Activated gamma-delta T cell treated with Interleukin-2 at 50 U/mL for 16 hours (primary cell): ENCODE data around the gene PCDHGA9.
A peak's percentile ranks its signal among the peaks of the same experiment; 100 is the strongest.
"Not testable (repeated sequence)": the region's sequence is repeated elsewhere in the genome, so short reads cannot be mapped to it uniquely, and the experiment has no call there.

Source experiments
- DNase-seq: peaks from one replicate; pipeline ENCODE4 v3.0.0-alpha.2; 2020

PCDHGA9 gene

DNA sequence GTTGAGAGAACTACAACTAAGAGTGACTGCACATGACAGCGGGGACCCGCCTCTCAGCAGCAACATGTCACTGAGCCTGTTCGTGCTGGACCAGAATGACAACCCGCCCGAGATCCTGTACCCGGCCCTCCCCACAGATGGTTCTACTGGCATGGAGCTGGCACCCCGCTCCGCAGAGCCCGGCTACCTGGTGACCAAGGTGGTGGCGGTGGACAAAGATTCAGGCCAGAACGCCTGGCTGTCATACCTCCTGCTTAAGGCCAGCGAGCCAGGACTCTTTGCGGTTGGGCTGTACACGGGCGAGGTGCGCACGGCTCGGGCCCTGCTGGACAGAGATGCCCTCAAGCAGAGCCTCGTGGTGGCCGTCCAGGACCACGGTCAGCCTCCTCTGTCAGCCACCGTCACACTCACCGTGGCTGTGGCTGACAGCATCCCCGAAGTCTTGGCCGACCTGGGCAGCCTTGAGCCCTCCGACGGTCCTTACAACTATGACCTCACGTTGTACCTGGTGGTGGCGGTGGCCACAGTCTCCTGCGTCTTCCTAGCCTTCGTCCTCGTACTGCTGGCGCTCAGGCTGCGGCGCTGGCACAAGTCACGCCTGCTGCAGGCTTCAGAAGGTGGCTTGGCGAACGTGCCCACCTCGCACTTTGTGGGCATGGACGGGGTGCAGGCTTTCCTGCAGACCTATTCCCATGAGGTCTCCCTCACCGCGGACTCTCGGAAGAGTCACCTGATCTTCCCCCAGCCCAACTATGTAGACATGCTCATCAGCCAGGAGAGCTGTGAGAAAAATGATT lies 17.9 kb upstream of the PCDHGA9 start:
- DNase-seq: no peak

DNA sequence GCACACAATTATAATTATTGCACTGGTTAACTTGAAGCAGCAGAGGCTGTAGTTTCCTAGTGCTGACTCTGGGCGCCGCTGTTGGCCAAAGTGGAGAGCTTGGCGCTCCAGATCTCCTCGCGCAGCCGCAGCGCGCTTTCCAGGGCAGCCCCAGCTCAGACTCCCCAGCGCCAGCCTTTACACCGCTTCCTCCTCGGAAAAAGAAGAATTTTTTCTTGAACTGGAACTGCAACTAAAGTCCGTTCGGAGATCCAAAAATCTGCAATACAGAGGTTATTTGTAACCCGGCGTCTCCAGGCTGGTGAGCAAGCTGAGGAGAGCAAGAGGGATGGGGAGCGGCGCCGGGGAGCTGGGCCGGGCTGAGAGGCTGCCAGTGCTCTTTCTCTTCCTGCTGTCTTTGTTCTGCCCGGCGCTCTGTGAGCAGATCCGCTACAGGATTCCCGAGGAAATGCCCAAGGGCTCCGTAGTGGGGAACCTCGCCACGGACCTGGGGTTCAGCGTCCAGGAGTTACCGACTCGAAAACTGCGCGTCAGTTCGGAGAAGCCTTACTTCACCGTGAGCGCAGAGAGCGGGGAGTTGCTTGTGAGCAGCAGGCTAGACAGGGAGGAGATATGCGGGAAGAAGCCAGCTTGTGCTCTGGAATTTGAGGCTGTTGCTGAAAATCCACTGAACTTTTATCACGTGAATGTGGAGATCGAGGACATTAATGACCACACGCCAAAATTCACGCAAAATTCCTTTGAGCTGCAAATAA lies 14.8 kb upstream of the PCDHGA9 start, which contains the start of gene PCDHGB4:
PCDHGB4 (plus strand) TSS at position 142 of the 755 bp plus-strand sequence; CDS start at position 329, 187 bp downstream.
- not testable (repeated sequence) for DNase-seq

DNA sequence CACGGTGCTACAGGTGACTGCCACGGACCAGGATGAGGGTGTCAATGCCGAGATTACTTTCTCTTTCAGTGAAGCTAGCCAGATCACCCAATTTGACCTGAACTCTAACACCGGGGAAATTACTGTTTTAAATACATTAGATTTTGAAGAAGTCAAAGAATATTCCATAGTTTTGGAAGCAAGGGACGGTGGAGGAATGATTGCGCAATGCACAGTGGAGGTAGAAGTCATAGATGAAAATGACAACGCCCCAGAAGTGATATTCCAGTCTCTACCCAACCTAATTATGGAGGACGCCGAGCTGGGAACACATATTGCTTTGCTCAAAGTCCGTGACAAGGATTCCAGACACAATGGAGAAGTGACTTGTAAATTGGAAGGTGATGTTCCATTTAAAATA lies 13.9 kb upstream of the PCDHGA9 start:
- no peak for DNase-seq

DNA sequence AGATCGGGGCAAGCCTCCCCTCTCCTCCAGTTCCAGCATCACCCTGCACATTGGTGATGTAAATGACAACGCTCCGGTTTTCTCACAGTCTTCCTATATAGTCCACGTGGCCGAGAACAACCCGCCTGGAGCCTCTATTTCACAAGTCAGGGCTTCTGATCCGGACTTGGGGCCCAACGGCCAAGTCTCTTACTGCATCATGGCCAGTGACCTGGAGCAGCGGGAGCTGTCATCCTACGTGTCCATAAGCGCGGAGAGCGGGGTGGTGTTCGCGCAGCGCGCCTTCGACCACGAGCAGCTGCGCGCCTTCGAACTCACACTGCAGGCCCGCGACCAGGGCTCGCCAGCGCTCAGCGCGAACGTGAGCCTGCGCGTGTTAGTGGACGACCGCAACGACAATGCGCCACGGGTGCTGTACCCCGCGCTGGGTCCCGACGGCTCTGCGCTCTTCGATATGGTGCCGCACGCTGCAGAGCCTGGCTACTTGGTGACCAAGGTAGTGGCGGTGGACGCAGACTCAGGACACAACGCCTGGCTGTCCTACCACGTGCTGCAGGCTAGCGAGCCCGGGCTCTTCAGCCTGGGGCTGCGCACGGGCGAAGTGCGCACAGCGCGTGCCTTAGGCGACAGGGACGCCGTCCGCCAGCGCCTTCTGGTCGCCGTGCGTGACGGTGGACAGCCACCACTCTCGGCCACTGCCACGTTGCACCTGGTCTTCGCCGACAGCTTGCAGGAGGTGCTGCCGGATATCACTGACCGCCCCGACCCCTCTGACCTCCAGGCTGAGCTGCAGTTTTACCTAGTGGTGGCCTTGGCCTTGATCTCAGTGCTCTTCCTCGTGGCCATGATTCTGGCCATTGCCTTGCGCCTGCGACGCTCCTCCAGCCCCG lies 13.2 kb upstream of the PCDHGA9 start:
- no peak for DNase-seq

DNA sequence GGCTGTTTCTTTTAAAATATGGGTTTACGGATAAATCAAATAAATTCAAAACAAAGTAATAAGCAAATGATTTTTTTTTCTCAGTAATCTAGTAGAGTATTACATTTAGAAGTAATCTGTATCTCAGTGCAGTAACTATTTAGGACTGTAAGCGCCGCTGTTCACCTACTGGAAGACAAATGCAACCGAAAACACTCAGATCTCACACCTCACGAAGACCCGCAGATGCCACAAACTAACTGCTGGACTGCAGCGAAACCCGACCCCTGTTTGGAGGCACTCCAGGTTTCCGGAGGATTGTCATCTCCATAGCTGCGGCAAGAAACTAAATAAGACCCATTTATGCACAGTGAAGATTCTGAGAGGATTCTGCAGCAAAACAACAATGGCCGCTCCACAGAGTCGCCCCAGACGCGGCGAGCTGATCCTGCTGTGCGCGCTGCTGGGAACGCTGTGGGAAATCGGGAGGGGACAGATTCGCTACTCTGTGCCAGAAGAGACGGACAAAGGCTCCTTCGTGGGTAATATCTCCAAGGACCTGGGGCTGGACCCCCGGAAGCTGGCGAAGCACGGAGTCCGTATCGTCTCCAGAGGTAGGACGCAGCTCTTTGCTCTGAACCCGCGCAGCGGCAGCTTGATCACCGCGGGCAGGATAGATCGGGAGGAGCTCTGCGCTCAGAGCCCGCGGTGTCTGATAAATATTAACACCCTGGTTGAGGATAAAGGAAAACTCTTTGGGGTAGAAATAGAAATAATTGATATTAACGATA lies 10.0 kb upstream of the PCDHGA9 start, which contains the start of gene PCDHGA8:
PCDHGA8 (plus strand) TSS at position 205 of the 770 bp plus-strand sequence; CDS start at position 386, 181 bp downstream.
- DNase-seq: no peak

DNA sequence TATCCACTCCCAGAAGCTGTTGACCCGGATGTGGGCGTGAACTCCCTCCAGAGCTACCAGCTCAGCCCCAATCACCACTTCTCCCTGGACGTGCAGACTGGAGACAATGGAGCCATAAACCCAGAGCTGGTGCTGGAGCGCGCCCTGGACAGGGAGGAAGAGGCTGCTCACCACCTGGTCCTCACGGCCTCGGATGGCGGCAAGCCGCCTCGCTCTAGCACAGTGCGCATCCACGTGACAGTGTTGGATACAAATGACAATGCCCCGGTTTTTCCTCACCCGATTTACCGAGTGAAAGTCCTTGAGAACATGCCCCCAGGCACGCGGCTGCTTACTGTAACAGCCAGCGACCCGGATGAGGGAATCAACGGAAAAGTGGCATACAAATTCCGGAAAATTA lies 9.3 kb upstream of the PCDHGA9 start:
- DNase-seq: no peak

DNA sequence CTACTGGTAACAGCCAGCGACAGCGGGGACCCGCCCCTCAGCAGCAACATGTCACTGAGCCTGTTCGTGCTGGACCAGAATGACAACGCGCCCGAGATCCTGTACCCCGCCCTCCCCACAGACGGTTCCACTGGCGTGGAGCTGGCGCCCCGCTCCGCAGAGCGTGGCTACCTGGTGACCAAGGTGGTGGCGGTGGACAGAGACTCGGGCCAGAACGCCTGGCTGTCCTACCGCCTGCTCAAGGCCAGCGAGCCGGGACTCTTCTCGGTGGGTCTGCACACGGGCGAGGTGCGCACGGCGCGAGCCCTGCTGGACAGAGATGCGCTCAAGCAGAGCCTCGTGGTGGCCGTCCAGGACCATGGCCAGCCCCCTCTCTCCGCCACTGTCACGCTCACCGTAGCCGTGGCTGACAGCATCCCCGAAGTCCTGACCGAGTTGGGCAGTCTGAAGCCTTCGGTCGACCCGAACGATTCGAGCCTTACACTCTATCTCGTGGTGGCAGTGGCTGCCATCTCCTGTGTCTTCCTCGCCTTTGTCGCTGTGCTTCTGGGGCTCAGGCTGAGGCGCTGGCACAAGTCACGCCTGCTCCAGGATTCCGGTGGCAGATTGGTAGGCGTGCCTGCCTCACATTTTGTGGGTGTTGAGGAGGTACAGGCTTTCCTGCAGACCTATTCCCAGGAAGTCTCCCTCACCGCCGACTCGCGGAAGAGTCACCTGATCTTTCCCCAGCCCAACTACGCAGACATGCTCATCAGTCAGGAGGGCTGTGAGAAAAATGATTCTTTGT lies 8.0 kb upstream of the PCDHGA9 start:
- DNase-seq: not testable (repeated sequence)

DNA sequence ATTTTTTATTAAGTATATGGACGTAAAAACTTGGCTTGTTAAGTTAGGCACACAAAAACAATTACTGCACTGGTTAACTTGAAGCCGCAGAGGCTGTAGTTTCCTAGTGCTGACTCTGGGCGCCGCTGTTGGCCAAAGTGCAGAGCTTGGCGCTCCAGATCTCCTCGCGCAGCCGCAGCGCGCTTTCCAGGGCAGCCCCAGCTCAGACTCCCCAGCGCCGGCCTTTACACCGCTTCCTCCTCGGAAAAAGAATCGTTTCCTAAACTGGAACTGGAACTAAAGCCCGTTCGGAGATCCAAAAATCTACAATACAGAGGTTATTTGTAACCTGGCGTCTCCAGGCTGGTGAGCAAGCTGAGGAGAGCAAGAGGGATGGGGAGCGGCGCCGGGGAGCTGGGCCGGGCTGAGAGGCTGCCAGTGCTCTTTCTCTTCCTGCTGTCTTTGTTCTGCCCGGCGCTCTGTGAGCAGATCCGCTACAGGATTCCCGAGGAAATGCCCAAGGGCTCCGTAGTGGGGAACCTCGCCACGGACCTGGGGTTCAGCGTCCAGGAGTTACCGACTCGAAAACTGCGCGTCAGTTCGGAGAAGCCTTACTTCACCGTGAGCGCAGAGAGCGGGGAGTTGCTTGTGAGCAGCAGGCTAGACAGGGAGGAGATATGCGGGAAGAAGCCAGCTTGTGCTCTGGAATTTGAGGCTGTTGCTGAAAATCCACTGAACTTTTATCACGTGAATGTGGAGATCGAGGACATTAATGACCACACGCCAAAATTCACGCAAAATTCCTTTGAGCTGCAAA lies 4.6 kb upstream of the PCDHGA9 start, which contains the start of gene PCDHGB5:
PCDHGB5 (plus strand) TSS at position 192 of the 796 bp plus-strand sequence; CDS start at position 373, 181 bp downstream.
- not testable (repeated sequence) for DNase-seq

DNA sequence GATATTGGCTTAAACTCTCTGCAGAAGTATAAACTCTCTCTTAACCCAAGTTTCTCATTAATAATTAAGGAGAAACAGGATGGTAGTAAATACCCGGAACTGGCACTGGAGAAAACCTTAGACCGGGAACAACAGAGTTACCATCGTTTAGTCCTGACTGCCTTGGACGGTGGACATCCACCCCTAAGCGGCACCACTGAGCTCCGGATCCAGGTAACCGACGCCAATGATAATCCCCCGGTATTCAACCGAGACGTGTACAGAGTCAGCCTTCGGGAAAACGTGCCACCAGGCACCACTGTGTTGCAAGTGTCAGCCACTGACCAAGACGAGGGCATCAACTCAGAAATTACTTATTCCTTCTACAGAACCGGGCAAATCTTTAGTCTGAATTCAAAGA lies 4.0 kb upstream of the PCDHGA9 start:
- DNase-seq: no peak

DNA sequence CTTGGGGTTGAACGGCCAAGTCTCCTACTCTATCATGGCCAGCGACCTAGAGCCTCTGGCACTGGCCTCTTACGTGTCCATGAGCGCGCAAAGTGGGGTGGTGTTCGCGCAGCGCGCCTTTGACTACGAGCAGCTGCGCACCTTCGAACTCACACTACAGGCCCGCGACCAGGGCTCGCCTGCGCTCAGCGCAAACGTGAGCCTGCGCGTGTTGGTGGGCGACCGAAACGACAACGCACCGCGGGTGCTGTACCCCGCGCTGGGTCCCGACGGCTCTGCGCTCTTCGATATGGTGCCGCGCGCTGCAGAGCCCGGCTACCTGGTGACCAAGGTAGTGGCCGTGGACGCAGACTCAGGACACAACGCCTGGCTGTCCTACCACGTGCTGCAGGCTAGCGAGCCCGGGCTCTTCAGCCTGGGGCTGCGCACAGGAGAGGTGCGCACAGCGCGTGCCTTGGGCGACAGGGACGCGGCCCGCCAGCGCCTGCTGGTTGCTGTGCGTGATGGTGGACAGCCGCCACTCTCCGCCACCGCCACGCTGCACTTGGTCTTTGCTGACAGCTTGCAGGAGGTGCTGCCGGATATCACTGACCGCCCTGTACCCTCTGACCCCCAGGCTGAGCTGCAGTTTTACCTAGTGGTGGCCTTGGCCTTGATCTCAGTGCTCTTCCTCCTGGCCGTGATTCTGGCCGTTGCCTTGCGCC lies 2.9 kb upstream of the PCDHGA9 start:
- no peak for DNase-seq

DNA sequence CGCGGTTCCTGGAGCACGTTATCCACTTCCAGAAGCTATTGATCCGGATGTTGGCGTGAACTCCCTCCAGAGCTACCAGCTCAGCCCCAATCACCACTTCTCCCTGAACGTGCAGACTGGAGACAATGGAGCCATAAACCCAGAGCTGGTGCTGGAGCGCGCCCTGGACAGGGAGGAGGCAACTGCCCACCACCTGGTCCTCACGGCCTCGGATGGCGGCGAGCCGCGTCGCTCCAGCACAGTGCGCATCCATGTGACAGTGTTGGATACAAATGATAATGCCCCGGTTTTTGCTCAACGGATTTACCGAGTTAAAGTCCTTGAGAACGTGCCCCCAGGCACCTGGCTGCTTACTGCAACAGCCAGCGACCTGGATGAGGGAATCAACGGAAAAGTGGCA lies 809 bp downstream of the PCDHGA9 start:
- DNase-seq: no peak

DNA sequence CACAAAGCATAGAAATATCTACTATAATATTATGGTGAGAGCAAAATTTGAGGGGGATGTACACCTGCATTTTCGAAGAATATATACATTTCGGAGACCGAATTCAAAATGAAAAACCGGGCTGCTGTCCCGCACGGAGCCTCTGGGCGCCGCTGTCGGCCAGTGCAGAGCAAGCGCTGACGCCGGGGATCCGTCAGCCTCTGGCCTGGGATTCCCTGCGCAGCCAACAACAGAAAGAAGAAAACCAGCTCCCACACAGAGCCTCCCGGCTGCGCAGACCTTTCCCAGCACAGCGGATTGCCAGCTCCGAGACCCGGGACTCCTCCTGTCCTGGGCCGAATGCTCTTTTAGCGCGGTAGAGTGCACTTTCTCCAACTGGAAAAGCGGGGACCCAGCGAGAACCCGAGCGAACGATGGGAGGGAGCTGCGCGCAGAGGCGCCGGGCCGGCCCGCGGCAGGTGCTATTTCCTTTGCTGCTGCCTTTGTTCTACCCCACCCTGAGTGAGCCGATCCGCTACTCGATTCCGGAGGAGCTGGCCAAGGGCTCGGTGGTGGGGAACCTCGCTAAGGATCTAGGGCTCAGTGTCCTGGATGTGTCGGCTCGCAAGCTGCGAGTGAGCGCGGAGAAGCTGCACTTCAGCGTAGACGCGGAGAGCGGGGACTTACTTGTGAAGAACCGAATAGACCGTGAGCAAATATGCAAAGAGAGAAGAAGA lies 5.4 kb downstream of the PCDHGA9 start, which contains the start of gene PCDHGB6:
PCDHGB6 (plus strand) TSS at position 232 of the 716 bp plus-strand sequence; CDS start at position 414, 182 bp downstream.
- not testable (repeated sequence) for DNase-seq

DNA sequence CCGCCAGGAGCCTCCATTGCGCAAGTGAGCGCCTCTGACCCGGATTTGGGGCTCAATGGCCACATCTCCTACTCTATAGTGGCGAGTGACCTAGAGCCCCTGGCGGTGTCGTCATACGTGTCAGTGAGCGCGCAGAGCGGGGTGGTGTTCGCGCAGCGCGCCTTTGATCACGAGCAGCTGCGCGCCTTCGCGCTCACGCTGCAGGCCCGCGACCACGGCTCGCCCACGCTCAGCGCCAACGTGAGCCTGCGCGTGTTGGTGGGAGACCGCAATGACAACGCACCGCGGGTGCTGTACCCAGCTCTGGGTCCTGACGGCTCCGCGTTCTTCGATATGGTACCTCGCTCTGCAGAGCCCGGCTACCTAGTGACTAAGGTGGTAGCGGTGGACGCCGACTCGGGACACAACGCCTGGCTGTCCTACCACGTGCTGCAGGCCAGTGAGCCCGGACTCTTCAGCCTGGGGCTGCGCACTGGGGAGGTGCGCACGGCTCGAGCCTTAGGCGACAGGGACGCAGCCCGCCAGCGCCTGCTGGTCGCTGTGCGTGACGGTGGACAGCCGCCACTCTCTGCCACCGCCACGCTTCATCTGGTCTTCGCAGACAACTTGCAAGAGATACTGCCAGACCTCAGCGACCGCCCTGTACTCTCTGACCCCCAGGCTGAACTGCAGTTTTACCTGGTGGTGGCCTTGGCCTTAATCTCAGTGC lies 7.2 kb downstream of the PCDHGA9 start:
- DNase-seq: no peak

DNA sequence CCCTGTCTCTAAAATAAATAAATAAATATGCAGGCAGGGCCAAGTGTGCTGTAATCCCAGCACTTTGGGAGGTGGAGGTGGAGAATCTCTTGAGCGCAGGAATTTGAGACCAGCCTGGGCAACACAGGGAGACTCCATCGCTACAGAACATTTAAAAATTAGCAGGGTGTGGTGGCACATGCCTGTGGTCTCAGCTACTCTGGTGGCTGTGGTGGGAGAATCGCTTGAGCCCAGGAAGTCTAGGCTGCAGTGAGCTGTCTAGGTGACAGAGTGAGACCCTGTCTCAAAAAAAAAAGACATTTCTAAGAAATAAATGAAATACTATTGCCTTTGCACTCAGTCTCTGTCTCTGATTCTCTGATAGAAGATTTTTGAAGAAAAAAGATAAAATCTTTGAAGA lies 9.0 kb downstream of the PCDHGA9 start:
- no peak for DNase-seq

DNA sequence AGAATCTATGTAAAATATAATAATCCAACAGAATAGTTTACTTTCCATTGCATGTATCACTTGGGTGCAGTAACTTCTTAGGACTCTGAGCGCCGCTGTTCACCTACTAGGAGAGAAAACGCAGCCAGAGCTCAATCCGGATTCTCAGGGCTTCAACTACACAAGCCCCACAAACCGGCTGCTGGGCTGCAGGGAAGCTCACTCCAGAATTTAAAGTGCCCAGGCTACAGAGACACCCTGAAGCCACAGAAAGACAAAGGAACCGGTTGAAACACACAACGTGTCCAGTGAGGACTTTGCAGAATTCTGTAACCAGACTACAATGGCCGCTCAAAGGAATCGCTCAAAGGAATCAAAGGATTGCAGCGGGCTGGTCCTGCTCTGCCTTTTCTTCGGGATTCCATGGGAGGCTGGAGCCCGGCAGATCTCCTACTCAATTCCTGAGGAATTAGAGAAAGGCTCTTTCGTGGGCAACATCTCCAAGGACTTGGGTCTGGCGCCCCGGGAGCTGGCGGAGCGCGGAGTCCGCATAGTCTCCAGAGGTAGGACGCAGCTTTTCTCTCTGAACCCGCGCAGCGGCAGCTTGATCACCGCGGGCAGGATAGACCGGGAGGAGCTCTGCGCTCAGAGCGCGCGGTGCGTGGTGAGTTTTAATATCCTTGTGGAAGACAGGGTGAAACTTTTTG lies 10.4 kb downstream of the PCDHGA9 start, which contains the start of gene PCDHGA10:
PCDHGA10 (plus strand) TSS at position 134 of the 686 bp plus-strand sequence; CDS start at position 323, 189 bp downstream.
- peak; percentile 41 for DNase-seq

DNA sequence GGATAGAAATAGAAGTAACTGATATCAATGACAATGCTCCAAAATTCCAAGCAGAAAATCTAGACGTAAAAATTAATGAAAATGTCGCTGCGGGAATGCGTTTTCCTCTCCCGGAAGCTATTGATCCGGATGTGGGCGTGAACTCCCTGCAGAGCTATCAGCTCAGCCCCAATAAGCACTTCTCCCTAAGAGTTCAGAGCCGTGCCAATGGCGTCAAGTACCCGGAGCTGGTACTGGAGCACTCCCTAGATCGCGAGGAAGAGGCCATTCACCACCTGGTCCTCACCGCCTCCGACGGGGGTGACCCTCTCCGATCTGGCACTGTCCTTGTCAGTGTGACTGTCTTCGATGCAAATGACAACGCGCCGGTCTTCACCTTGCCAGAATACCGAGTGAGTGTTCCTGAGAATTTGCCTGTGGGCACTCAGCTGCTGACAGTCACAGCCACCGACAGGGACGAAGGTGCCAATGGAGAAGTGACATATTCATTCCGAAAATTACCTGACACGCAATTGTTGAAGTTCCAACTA lies 11.0 kb downstream of the PCDHGA9 start:
- no peak for DNase-seq
